ENCODE results near the gene STX11. TPM values are rescaled to one million over a fixed set of nuclear protein-coding genes. Genes with fewer than 3 reads are reported as not detected.
A peak's percentile ranks its signal among the peaks of the same experiment; 100 is the strongest.

The STX11 gene
- total RNA-seq, 2 donors from 2014 or later = 0.59 to 3.8 TPM

- H3K27me3 ChIP-seq = no peaks in the 10 kb centered on the region
- no peak for TF ChIP-seq CTCF (IDR thresholded peaks at IDR 0.05)
- no peaks in the 10 kb centered on the region for H3K4me1 ChIP-seq
- no peaks in the 10 kb centered on the region for H3K9me3 ChIP-seq
- no peak overlapping the region for H3K9ac ChIP-seq (ENCODE audit: low read depth in 2 of 2, low read length in 2 of 2)
- intact Hi-C loops (cut with DNase I) = no loop called here
- DNase-seq = no peak
- H3K27ac ChIP-seq = no peak overlapping the region
- no peaks in the 10 kb centered on the region for H3K36me3 ChIP-seq
- no peak overlapping the region for H3K4me3 ChIP-seq
Observed at GRCh38 chr6:144143106-144143505, 7.2 kb upstream of the STX11 start.

GRCh38 chr6:144143878-144144277 is 6.4 kb upstream of the STX11 start:
- intact Hi-C loops (cut with DNase I) = no loop called here
- DNase-seq = no peak
- H3K9me3 ChIP-seq = no peaks in the 10 kb centered on the region
- TF ChIP-seq CTCF (IDR thresholded peaks at IDR 0.05) = no peak
- no peaks in the 10 kb centered on the region for H3K27me3 ChIP-seq
- no peaks in the 10 kb centered on the region for H3K36me3 ChIP-seq
- H3K9ac ChIP-seq (ENCODE audit: low read depth in 2 of 2, low read length in 2 of 2) = no peak overlapping the region
- H3K27ac ChIP-seq = no peak overlapping the region
- H3K4me3 ChIP-seq = no peak overlapping the region
- H3K4me1 ChIP-seq = no peaks in the 10 kb centered on the region

GRCh38 chr6:144144996-144145395 is 5.3 kb upstream of the STX11 start:
- Histone ChIP-seq H3K27me3 (peaks cover 2% of the 10 kb centered on the region), H3K4me1 (no peaks in the 10 kb centered on the region), H3K9me3 (no peaks in the 10 kb centered on the region), H3K4me3 (no peak overlapping the region), H3K9ac (ENCODE audit: low read depth in 2 of 2, low read length in 2 of 2) (no peak overlapping the region), H3K36me3 (no peaks in the 10 kb centered on the region), H3K27ac (no peak overlapping the region)
- DNase-seq = no peak
- no peak for TF ChIP-seq CTCF (IDR thresholded peaks at IDR 0.05)
- intact Hi-C loops (cut with DNase I) = no loop called here

- peaks cover 5% of the 10 kb centered on the region for H3K27me3 ChIP-seq
- no peak overlapping the region for H3K9ac ChIP-seq (ENCODE audit: low read depth in 2 of 2, low read length in 2 of 2)
- intact Hi-C loops (cut with DNase I) = no loop called here
- no peaks in the 10 kb centered on the region for H3K9me3 ChIP-seq
- H3K27ac ChIP-seq = no peak overlapping the region
- H3K36me3 ChIP-seq = no peaks in the 10 kb centered on the region
- no peak for TF ChIP-seq CTCF (IDR thresholded peaks at IDR 0.05)
- no peak overlapping the region for H3K4me3 ChIP-seq
- no peak for DNase-seq
- no peaks in the 10 kb centered on the region for H3K4me1 ChIP-seq
Observed at GRCh38 chr6:144145541-144145940, 4.8 kb upstream of the STX11 start.

- no peak overlapping the region for H3K4me3 ChIP-seq
- DNase-seq = no peak
- no peaks in the 10 kb centered on the region for H3K9me3 ChIP-seq
- no peaks in the 10 kb centered on the region for H3K36me3 ChIP-seq
- H3K27ac ChIP-seq = no peak overlapping the region
- peaks cover 5% of the 10 kb centered on the region for H3K27me3 ChIP-seq
- no peak overlapping the region for H3K9ac ChIP-seq (ENCODE audit: low read depth in 2 of 2, low read length in 2 of 2)
- intact Hi-C loops (cut with DNase I) = no loop called here
- no peaks in the 10 kb centered on the region for H3K4me1 ChIP-seq
- no peak for TF ChIP-seq CTCF (IDR thresholded peaks at IDR 0.05)
Observed at GRCh38 chr6:144148886-144149285, 1.4 kb upstream of the STX11 start.

GRCh38 chr6:144149558-144149893 is 791 bp upstream of the STX11 start:
- peak overlapping the region in 1 of 2 donors; percentile 66 for H3K9ac ChIP-seq (ENCODE audit: low read depth in 2 of 2, low read length in 2 of 2)
- DNase-seq = peak; percentile 23

More at GRCh38 chr6:144149558-144149893, 791 bp upstream of the STX11 start:
- Histone ChIP-seq H3K27me3 (peaks cover 5% of the 10 kb centered on the region), H3K36me3 (no peaks in the 10 kb centered on the region), H3K4me1 (no peaks in the 10 kb centered on the region), H3K9me3 (no peaks in the 10 kb centered on the region), H3K27ac (no peak overlapping the region), H3K4me3 (peak overlapping the region; percentile 59)
- TF ChIP-seq CTCF (IDR thresholded peaks at IDR 0.05) = no peak
- intact Hi-C loops (cut with DNase I) = no loop called here

All from colonic mucosa (tissue), 4 donors.